Mesenchymal stem cell (in vitro differentiated cells and primary cell): Measurements from ENCODE around the gene SCYL1.
A peak's percentile ranks its signal among the peaks of the same experiment; 100 is the strongest.

ENCODE experiments used
- DNase-seq: peaks from one replicate; pipeline ENCODE4 v3.0.0-alpha.2; 2013
- H2AFZ ChIP-seq: one replicate; pipeline ENCODE4 v1.6.1; 2013; ENCODE audit warnings: low read depth, mild to moderate bottlenecking, control low read depth, inconsistent platforms, low read length, moderate library complexity
- H2AK5ac ChIP-seq: 2 replicates; pipeline ENCODE4 v1.6.1; 2013; ENCODE audit warnings: low read length, moderate library complexity, mild to moderate bottlenecking, inconsistent platforms; ENCODE audit not compliant: severe bottlenecking
- H2BK120ac ChIP-seq: one replicate; pipeline ENCODE4 v1.6.1; 2013; ENCODE audit warnings: low read depth, mild to moderate bottlenecking, inconsistent platforms, low read length, moderate library complexity
- H2BK12ac ChIP-seq, 2 experiments: one replicate each; pipeline ENCODE4 v1.6.1; 2013; ENCODE audit warnings: inconsistent platforms in 2 of 2, low read length in 2 of 2, mild to moderate bottlenecking in 2 of 2, moderate library complexity in 2 of 2, control low read depth in 1 of 2
- H2BK15ac ChIP-seq: one replicate; pipeline ENCODE4 v1.6.1; 2013; ENCODE audit warnings: mild to moderate bottlenecking, low read depth, inconsistent platforms; ENCODE audit not compliant: poor library complexity, severe bottlenecking
- H2BK5ac ChIP-seq: 2 replicates; pipeline ENCODE4 v1.6.1; 2013; ENCODE audit warnings: low read depth, mild to moderate bottlenecking, low read length, control low read depth, inconsistent platforms; ENCODE audit not compliant: poor library complexity, severe bottlenecking
- H3K14ac ChIP-seq, 2 experiments: one replicate each; pipeline ENCODE4 v1.6.1; 2013; ENCODE audit warnings: inconsistent platforms in 2 of 2, low read length in 2 of 2, control low read depth in 1 of 2, mild to moderate bottlenecking in 1 of 2, moderate library complexity in 1 of 2
- H3K18ac ChIP-seq, 2 experiments: one replicate each; pipeline ENCODE4 v1.6.1; 2013; ENCODE audit warnings: inconsistent platforms in 2 of 2, low read length in 2 of 2, control low read depth in 1 of 2, low read depth in 1 of 2, mild to moderate bottlenecking in 1 of 2
- H3K23ac ChIP-seq, 2 experiments: one replicate each; pipeline ENCODE4 v1.6.1; 2013; ENCODE audit warnings: inconsistent platforms in 2 of 2, low read length in 2 of 2, mild to moderate bottlenecking in 2 of 2, moderate library complexity in 2 of 2, control low read depth in 1 of 2
- H3K27ac ChIP-seq: 2 replicates; pipeline ENCODE4 v1.5.1; 2013; ENCODE audit warnings: mild to moderate bottlenecking, moderate library complexity, low read length, control low read depth, inconsistent platforms; ENCODE audit not compliant: poor library complexity, severe bottlenecking
- H3K27me3 ChIP-seq, 2 experiments: 2 replicates each; pipeline versions ENCODE4 v1.6.1 to v1.7.0; 2013; ENCODE audit warnings: low read length in 2 of 2, mild to moderate bottlenecking in 2 of 2, moderate library complexity in 2 of 2, control low read depth in 1 of 2, inconsistent platforms in 1 of 2; ENCODE audit not compliant: control insufficient read depth in 1 of 2, insufficient read depth in 1 of 2
- H3K36me3 ChIP-seq, 2 experiments: 2 replicates each; pipeline versions ENCODE4 v1.6.1 to v1.7.0; 2013; ENCODE audit warnings: low read length in 2 of 2, control low read depth in 1 of 2, inconsistent platforms in 1 of 2, low read depth in 1 of 2, mild to moderate bottlenecking in 1 of 2; ENCODE audit not compliant: insufficient read depth in 2 of 2, control insufficient read depth in 1 of 2
- H3K4ac ChIP-seq, 2 experiments: one replicate each; pipeline ENCODE4 v1.6.1; 2013; ENCODE audit warnings: inconsistent platforms in 2 of 2, low read length in 2 of 2, mild to moderate bottlenecking in 2 of 2, moderate library complexity in 2 of 2, control low read depth in 1 of 2, low read depth in 1 of 2
- H3K4me1 ChIP-seq: 2 replicates; pipeline ENCODE4 v1.6.1; 2013; ENCODE audit warnings: low read depth, low read length, control low read depth; ENCODE audit not compliant: control insufficient read depth, insufficient read depth
- H3K4me2 ChIP-seq: 2 replicates; pipeline ENCODE4 v1.6.1; 2013; ENCODE audit warnings: low read length, mild to moderate bottlenecking, inconsistent platforms; ENCODE audit not compliant: poor library complexity, severe bottlenecking
- H3K4me3 ChIP-seq, 2 experiments: 2 replicates each; pipeline versions ENCODE4 v1.5.1 to v1.7.0; 2013; ENCODE audit warnings: low read length in 2 of 2, mild to moderate bottlenecking in 2 of 2, control low read depth in 1 of 2, low read depth in 1 of 2; ENCODE audit not compliant: insufficient read depth in 1 of 2
- H3K79me1 ChIP-seq: replicated peaks from 2 replicates; pipeline ENCODE4 v1.6.1; 2013; ENCODE audit warnings: mild to moderate bottlenecking, control low read depth, low read length, inconsistent platforms; ENCODE audit not compliant: poor library complexity, severe bottlenecking
- H3K9ac ChIP-seq: 2 replicates; pipeline ENCODE4 v1.7.0; 2013; ENCODE audit warnings: mild to moderate bottlenecking, low read length, moderate library complexity
- H3K9me3 ChIP-seq: 2 replicates; pipeline ENCODE4 v1.7.0; 2013; ENCODE audit warnings: mild to moderate bottlenecking, low read length; ENCODE audit not compliant: control insufficient read depth
- H4K8ac ChIP-seq: one replicate; pipeline ENCODE4 v1.6.1; 2013; ENCODE audit warnings: inconsistent platforms, mild to moderate bottlenecking, low read length, moderate library complexity
- H4K91ac ChIP-seq: one replicate; pipeline ENCODE4 v1.6.1; 2013; ENCODE audit warnings: mild to moderate bottlenecking, low read length, inconsistent platforms
- WGBS: methylation state at CpG from one replicate; pipeline ENCODE4 v1.1.7; 2013; ENCODE audit warnings: mixed read lengths; 5-methylcytosine and 5-hydroxymethylcytosine counted together

SCYL1 gene

GRCh38 chr11:65485920-65486219 is 39.0 kb upstream of the SCYL1 start:
- WGBS, result 78% methylated on average over 5 of the region's 5 CpGs

GRCh38 chr11:65486570-65487466 is 38.1 kb upstream of the SCYL1 start:
- peak overlapping the region; percentile 95 for H3K27ac ChIP-seq
- peak overlapping the region in 1 of 2 experiments; percentile 26 for H3K14ac ChIP-seq
- no peaks in the 10 kb centered on the region for H3K27me3 ChIP-seq
- peak overlapping the region; percentile 70 for H4K8ac ChIP-seq
- peak overlapping the region; percentile 95 for H2BK120ac ChIP-seq
- H2BK12ac ChIP-seq, result peak overlapping the region; percentile 96 to 98
- peak overlapping the region; percentile 44 for H3K4me2 ChIP-seq
- H2BK5ac ChIP-seq, result peak overlapping the region; percentile 93
- no peak overlapping the region for H2AFZ ChIP-seq
- peak overlapping the region in 1 of 2 experiments; percentile 24 for H3K4me3 ChIP-seq
- peaks cover 52% of the 10 kb centered on the region for H3K4me1 ChIP-seq
- H3K36me3 ChIP-seq, result no peaks in the 10 kb centered on the region
- peak overlapping the region; percentile 39 to 100 for H3K4ac ChIP-seq
- H3K23ac ChIP-seq, result peak overlapping the region in 1 of 2 experiments; percentile 34
- peak overlapping the region; percentile 30 to 92 for H3K18ac ChIP-seq
- H3K9me3 ChIP-seq, result no peaks in the 10 kb centered on the region
- peaks cover 1% of the 10 kb centered on the region for H3K79me1 ChIP-seq
- no peak for DNase-seq
- H3K9ac ChIP-seq, result peak overlapping the region; percentile 91
- H2BK15ac ChIP-seq, result no peak overlapping the region
- H4K91ac ChIP-seq, result peak overlapping the region; percentile 22
- WGBS, result 55% methylated on average over 10 of the region's 10 CpGs
- H2AK5ac ChIP-seq, result peak overlapping the region; percentile 97

More at GRCh38 chr11:65485920-65486219, 39.0 kb upstream of the SCYL1 start:
- Histone ChIP-seq H2BK120ac (peak overlapping the region; percentile 92), H3K4me3 (no peak overlapping the region), H3K4me2 (no peak overlapping the region), H3K4ac (peak overlapping the region in 1 of 2 experiments; percentile 95), H2BK15ac (no peak overlapping the region), H3K27ac (peak overlapping the region; percentile 64), H4K91ac (peak overlapping the region; percentile 60), H2AFZ (no peak overlapping the region), H3K18ac (peak overlapping the region; percentile 40 to 67), H3K14ac (no peak overlapping the region), H3K9me3 (no peaks in the 10 kb centered on the region), H3K9ac (peak overlapping the region; percentile 91), H4K8ac (peak overlapping the region; percentile 72), H2BK12ac (peak overlapping the region; percentile 69 to 70), H3K36me3 (no peaks in the 10 kb centered on the region), H2BK5ac (no peak overlapping the region), H3K27me3 (no peaks in the 10 kb centered on the region), H3K23ac (no peak overlapping the region), H2AK5ac (peak overlapping the region; percentile 73), H3K79me1 (peaks cover 1% of the 10 kb centered on the region), H3K4me1 (peaks cover 42% of the 10 kb centered on the region)
- DNase-seq, result no peak

GRCh38 chr11:65487467-65488272 is 37.2 kb upstream of the SCYL1 start:
- Histone ChIP-seq H3K36me3 (no peaks in the 10 kb centered on the region), H3K14ac (peak overlapping the region in 1 of 2 experiments; percentile 96), H3K4me2 (peak overlapping the region; percentile 32), H2AFZ (no peak overlapping the region), H2BK5ac (peak overlapping the region; percentile 96), H3K4ac (peak overlapping the region; percentile 94 to 99), H3K9me3 (no peaks in the 10 kb centered on the region), H2BK120ac (peak overlapping the region; percentile 97), H4K8ac (peak overlapping the region; percentile 96), H2BK15ac (peak overlapping the region; percentile 54), H2AK5ac (peak overlapping the region; percentile 55), H3K9ac (peak overlapping the region; percentile 98), H3K27ac (peak overlapping the region; percentile 95), H3K4me3 (peak overlapping the region; percentile 1 to 65), H3K79me1 (peaks cover 1% of the 10 kb centered on the region), H3K18ac (peak overlapping the region; percentile 92 to 100), H4K91ac (peak overlapping the region; percentile 97), H3K4me1 (peaks cover 58% of the 10 kb centered on the region), H3K27me3 (no peaks in the 10 kb centered on the region), H2BK12ac (peak overlapping the region; percentile 96 to 98), H3K23ac (peak overlapping the region in 1 of 2 experiments; percentile 1)
- DNase-seq, result peak; percentile 100
- WGBS, result 1% methylated on average over 17 of the region's 17 CpGs
